ENCODE measurements around the gene TPX2.
A peak's percentile ranks its signal among the peaks of the same experiment; 100 is the strongest.

Gene TPX2

GRCh38 chr20:31738729-31739549, at the start of gene TPX2:
TSS of gene TPX2 (plus strand) at chr20:31739290. CDS start at chr20:31757477, 18,187 bp downstream.
- DNase-seq (ENCODE audit: low spot score), result peak; percentile 99

DNA sequence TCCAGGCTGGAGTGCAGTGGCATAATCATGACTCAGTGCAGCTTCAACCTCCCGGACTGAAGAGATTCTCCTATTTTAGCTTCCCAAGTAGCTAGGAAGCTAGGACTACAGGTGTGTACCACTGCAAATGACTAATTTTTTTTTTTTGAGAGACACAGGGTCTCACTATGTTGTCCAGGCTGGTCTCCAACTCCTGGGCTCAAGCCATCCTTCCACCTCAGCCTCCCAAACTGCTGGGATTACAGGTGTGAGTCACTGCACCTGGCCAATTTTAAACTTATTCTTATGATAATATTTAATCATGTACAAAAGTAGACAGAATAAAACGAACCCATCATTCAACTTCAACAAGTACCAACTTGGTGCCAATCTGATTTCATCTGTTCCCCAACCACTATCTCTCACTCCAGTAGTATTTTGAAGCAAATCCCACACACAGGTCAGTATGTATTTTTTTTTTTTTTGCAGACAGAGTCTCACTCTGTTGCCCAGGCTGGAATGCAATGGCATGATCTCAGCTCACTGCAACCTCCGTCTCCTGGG, 48.9 kb upstream of the TPX2 start:
- DNase-seq (ENCODE audit: low spot score), result no peak

DNA sequence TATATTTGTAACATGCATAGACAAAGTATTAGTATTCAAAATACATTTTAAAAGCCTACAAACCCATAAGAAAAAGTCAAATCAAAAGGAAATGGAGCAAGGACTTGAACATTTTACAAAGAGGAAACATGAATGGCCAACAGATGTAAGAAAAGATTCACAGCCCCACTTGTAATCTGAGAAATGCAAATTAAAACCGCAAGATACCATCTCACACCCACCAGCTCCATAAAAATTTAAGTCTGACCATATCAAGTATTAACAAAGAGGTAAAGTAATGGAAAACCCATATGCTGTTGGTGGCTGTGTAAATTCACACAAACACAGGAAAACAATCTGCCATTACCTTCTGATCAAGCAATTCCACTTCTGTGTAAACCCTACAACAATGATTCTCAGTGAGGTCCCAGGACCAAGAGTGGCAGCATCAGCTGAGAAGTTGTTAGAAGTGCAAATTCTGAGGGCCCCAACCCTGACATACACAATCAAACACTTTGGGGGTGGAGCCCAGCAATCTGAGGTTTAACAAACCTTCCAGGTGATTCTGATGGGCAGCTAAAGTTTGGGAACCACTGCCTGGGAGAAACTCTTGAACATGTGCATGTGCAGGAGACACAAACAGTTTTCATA, 47.3 kb upstream of the TPX2 start:
- peak; percentile 46 for DNase-seq (ENCODE audit: low spot score)

DNA sequence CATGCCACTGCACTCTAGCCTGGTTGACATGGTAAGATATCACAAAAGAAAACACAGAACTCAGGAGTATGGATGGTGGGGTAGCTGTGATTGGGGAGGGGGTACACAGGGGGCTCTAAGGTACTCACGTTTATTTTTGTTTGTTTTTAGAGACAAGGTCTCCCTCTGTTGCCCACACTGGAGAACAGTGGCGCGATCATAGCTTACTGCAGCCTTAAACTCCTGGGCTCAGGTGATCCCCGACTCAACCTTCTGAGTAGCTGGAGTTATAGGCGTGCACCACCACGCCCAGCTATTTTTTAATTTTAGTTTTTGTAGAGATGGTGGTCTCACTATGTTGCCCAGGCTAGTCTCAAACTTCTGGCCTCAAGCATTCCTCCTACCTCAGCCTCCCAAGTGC, 45.7 kb upstream of the TPX2 start:
- no peak for DNase-seq (ENCODE audit: low spot score)

GRCh38 chr20:31693987-31694661, 45.0 kb upstream of the TPX2 start:
- DNase-seq (ENCODE audit: low spot score), result no peak

DNA sequence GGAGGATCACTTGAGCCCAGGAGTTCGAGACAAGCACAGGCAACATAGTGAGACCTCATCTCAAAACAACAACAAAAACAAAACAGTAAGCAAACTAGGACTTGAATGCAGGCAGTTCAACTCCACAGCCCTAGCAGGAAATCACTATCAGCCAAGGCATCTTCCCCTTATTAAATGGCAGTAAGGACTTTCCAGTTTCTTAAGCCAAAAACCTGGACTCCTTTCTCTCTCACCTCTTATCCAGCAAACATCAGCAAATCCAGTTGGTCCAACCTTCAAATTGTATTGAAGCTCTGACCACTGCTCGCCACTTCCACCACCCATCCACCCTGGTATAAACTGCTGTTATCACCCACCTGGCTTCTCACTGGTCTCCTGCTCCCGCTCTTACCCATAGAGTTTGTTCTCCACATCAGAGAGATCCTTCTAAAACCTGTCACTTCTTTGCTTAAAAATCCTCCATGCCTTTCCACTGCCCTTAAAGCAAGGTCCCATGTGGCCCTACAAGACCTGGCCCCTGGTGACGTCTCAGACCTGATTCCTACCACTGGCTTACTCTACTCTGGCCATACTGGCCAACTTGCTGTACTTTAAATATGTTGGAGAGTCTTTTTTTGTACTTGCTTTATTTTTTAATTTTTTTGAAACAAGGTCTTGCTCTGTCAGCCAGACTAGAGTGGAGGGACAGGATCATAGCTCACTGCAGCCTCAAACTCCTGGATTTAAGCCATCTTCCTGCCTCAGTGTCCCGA, 44.1 kb upstream of the TPX2 start:
- DNase-seq (ENCODE audit: low spot score), result no peak

GRCh38 chr20:31695849-31696804, 43.0 kb upstream of the TPX2 start:
- DNase-seq (ENCODE audit: low spot score), result peak; percentile 90

DNA sequence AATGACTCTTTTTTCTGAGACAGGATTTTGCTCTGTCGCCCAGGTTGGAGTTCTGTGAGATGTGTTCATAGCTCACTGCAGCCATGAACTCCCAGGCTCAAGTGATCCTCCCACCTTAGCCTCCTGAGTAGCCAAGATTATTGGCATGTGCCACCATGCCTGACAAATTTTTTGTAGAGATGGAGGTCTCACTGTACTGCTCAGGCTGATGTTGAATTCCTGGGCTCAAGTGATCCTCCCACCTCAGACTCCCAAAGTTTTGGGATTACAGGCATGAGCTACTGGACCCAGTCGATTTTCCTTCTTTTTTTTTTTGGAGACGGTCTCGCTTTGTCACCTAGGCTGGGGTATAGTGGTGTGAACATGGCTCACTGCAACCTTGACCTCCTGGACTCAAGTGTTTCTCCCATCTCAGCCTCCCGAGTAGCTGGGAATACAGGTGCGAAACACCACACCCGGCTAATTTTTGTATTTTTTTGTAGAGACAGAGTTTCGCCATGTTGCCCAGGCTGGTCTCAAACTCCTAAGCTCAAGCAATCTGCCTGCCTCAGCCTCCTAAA, 40.8 kb upstream of the TPX2 start:
- no peak for DNase-seq (ENCODE audit: low spot score)

- peak; percentile 94 for DNase-seq (ENCODE audit: low spot score)
These were observed 40.0 kb upstream of the TPX2 start for GRCh38 chr20:31698803-31699718.

GRCh38 chr20:31699801-31700728, 39.0 kb upstream of the TPX2 start:
- DNase-seq (ENCODE audit: low spot score), result no peak

DNA sequence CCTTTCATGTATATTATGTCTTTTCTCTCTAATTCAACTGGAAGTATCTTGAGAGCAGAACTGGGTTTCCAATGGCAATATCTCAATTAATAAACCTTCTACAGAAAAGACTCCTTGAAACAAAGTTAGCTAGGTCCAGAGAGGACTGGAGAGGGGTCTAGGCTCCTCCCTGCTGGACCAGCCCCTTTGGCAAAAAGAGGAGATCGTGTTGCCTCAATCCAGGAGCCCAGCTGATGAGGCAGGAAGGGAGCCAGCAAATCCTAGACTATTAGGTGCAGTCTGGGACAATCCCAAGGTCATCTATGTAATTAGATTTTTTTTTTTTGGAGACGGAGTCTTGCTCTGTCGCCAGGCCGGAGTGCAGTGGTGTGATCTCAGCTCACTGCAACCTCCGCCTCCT, 38.3 kb upstream of the TPX2 start:
- no peak for DNase-seq (ENCODE audit: low spot score)

- DNase-seq (ENCODE audit: low spot score), result no peak
These were observed 37.5 kb upstream of the TPX2 start for GRCh38 chr20:31701591-31701990.

GRCh38 chr20:31704225-31705119, 34.6 kb upstream of the TPX2 start:
- no peak for DNase-seq (ENCODE audit: low spot score)

- DNase-seq (ENCODE audit: low spot score), result no peak
These were observed 33.9 kb upstream of the TPX2 start for GRCh38 chr20:31705191-31705590.

GRCh38 chr20:31705598-31706597, 33.2 kb upstream of the TPX2 start:
- no peak for DNase-seq (ENCODE audit: low spot score)
